OCI-LY3 (cell line): Measurements from ENCODE around the gene RCAN3.

ENCODE experiments used
- H2AFZ ChIP-seq: fragments of 200-600, 300-600 bp; shearing (Covaris generic); 2 replicates; pipeline ENCODE4 v1.6.0; 2014; ENCODE audit warnings: antibody characterized with exemption, low read depth, low read length
- H3K27ac ChIP-seq: fragments of 200-600, 300-600 bp; sonication (generic); 2 replicates; pipeline ENCODE4 v1.5.1; 2014; ENCODE audit warnings: mild to moderate bottlenecking, low read length, moderate library complexity, mixed read lengths
- H3K27me3 ChIP-seq: fragments of 200-600, 300-600 bp; sonication (generic); 2 replicates; pipeline ENCODE4 v1.6.1; 2014; ENCODE audit warnings: low read depth, low read length, mixed read lengths
- H3K36me3 ChIP-seq: fragments of 200-600, 300-600 bp; sonication (generic); replicated peaks from 2 replicates; pipeline ENCODE3; 2014; ENCODE audit warnings: low read depth, low read length, mixed read lengths
- H3K4me1 ChIP-seq: fragments of 300-600, 200-600 bp; sonication (generic); 2 replicates; pipeline ENCODE4 v1.6.1; 2014; ENCODE audit warnings: low read length, mixed read lengths
- H3K4me2 ChIP-seq: fragments of 200-600, 300-600 bp; sonication (generic); 2 replicates; pipeline ENCODE4 v1.6.1; 2014; ENCODE audit warnings: low read length, mixed read lengths
- H3K4me3 ChIP-seq: fragments of 300-600, 200-600 bp; sonication (generic); 2 replicates; pipeline ENCODE4 v1.5.1; 2014; ENCODE audit warnings: antibody characterized with exemption, mild to moderate bottlenecking, low read length, moderate library complexity
- H3K79me2 ChIP-seq: fragments of 300-600, 200-600 bp; shearing (Covaris generic); 2 replicates; pipeline ENCODE4 v1.6.1; 2014; ENCODE audit warnings: mild to moderate bottlenecking, low read length, mixed read lengths
- H3K9ac ChIP-seq: fragments of 300-600, 200-600 bp; shearing (Covaris generic); 2 replicates; pipeline ENCODE4 v1.6.0; 2014; ENCODE audit warnings: mild to moderate bottlenecking, low read length, moderate library complexity
- H3K9me3 ChIP-seq: fragments of 200-600, 300-600 bp; shearing (Covaris generic); 2 replicates; pipeline ENCODE4 v1.6.1; 2014; ENCODE audit warnings: low read length, mixed read lengths; ENCODE audit not compliant: insufficient read depth
- H4K20me1 ChIP-seq: fragments of 200-600, 300-600 bp; sonication (generic); 2 replicates; pipeline ENCODE4 v1.6.1; 2016; ENCODE audit warnings: low read length, mixed read lengths; ENCODE audit not compliant: insufficient read depth
- CTCF ChIP-seq: fragments of 200-600, 300-600 bp; sonication (generic); IDR thresholded peaks from 2 replicates; pipeline ENCODE4 v1.5.1; 2014; ENCODE audit warnings: antibody characterized with exemption, low read length, low read depth
- EZH2phosphoT487 ChIP-seq: fragments of 200-600 bp; shearing (Covaris generic); IDR thresholded peaks from 2 replicates; pipeline ENCODE4 v1.6.1; 2018; ENCODE audit warnings: antibody characterized with exemption, mixed run types, low read depth

Gene RCAN3

DNA sequence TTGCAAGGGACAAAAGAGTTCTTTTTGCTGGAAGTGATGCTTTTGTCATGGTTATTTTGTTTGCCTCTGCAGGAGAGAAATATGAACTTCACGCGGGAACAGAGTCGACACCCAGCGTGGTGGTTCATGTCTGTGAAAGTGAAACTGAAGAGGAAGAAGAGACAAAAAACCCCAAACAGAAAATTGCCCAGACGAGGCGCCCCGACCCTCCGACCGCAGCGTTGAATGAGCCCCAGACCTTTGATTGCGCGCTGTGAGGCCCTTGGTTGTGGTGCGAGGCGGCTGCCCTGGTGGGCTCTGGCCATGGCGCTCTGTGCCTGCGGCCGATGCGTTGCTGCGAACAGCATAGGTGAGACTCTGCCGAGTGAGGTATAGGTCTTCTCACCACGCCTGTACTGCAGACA lies 32.4 kb downstream of the RCAN3 start:
- no peak for TF ChIP-seq CTCF
- Histone ChIP-seq H3K79me2 (no peaks in the 10 kb centered on the region), H3K27ac (peak overlapping the region; percentile 91), H3K27me3 (no peaks in the 10 kb centered on the region), H2AFZ (peak overlapping the region; percentile 87), H3K4me1 (peaks cover 56% of the 10 kb centered on the region), H3K9ac (peak overlapping the region; percentile 73), H3K4me3 (peak overlapping the region; percentile 72), H3K36me3 (no peaks in the 10 kb centered on the region), H3K9me3 (no peaks in the 10 kb centered on the region), H4K20me1 (no peaks in the 10 kb centered on the region), H3K4me2 (peak overlapping the region; percentile 88)

DNA sequence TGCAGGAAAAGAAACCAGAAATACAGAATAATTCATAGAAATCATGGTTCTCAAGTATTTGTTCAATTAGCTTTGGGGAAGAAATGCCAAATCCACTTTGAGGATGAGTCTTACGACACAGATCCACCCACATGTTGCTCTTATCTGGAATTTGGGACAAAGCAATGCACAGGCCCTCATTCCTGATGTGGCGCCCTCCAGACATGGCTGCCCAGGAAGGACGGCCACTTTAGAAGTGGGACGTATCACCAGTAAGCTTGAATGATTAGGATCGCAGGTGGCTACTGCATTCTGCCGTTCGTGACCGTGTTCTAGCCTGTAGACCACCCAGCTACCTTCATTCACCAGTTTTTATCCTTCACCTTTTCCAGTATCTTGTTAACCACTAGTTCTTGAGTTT lies 33.1 kb downstream of the RCAN3 start:
- TF ChIP-seq CTCF, result no peak
- TF ChIP-seq EZH2phosphoT487, result no peak
- Histone ChIP-seq H4K20me1 (no peaks in the 10 kb centered on the region), H2AFZ (no peak overlapping the region), H3K27me3 (no peaks in the 10 kb centered on the region), H3K4me3 (no peak overlapping the region), H3K4me2 (peak overlapping the region; percentile 88), H3K79me2 (no peaks in the 10 kb centered on the region), H3K9me3 (no peaks in the 10 kb centered on the region), H3K4me1 (peaks cover 64% of the 10 kb centered on the region), H3K27ac (peak overlapping the region; percentile 91), H3K36me3 (no peaks in the 10 kb centered on the region), H3K9ac (peak overlapping the region; percentile 73)

DNA sequence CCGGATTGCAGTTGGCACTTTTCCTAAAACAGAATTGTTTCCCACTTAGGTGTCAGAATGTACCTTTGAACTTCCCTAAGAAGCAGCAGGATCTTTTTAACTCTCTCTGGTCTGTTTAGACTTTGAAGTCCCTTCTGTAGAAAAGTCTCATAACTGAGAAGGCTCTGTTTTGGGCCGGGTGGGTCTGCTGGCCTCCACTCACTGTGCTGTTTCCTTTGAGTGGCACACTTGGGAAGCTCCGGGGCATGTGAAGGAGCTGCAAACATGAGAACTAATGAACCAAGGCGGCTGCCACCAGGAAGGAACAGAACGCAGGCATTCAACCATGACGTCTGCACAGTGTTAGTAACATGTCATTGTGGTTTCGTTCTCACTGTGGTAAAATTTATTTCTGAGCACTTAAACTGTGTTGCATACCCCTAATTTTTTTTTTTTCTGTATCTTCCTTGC lies 33.8 kb downstream of the RCAN3 start:
- no peaks in the 10 kb centered on the region for H3K27me3 ChIP-seq

More for the DNA sequence above, 33.8 kb downstream of the RCAN3 start:
- TF ChIP-seq EZH2phosphoT487, result no peak
- no peak for TF ChIP-seq CTCF
- Histone ChIP-seq H3K9me3 (no peaks in the 10 kb centered on the region), H3K36me3 (no peaks in the 10 kb centered on the region), H2AFZ (0 out of 2 replicates have a peak overlapping the region, but pooled peaks have one; percentile 18), H3K27ac (peak overlapping the region; percentile 91), H3K4me2 (peak overlapping the region; percentile 88), H3K79me2 (no peaks in the 10 kb centered on the region), H3K9ac (peak overlapping the region; percentile 44), H3K4me3 (peak overlapping the region; percentile 23), H3K4me1 (peaks cover 70% of the 10 kb centered on the region), H4K20me1 (no peaks in the 10 kb centered on the region)
